HG03196 (cell line): ENCODE results near the gene GLOD5.

Source experiments
- ATAC-seq: cut with Tn5 transposase; IDR thresholded peaks from one replicate; pipeline ENCODE4 v1.9.1; 2021; ENCODE audit not compliant: unreplicated experiment

The GLOD5 gene

GRCh38 chrX:48753708-48754228 lies 7.8 kb upstream of the GLOD5 start:
- ATAC-seq = no peak

- ATAC-seq = no peak
Measured at GRCh38 chrX:48754238-48754637, 7.3 kb upstream of the GLOD5 start.

- ATAC-seq = no peak
Measured at GRCh38 chrX:48769230-48769629, 7.7 kb downstream of the GLOD5 start.

GRCh38 chrX:48770296-48770695 lies 8.7 kb downstream of the GLOD5 start:
- no peak for ATAC-seq

DNA sequence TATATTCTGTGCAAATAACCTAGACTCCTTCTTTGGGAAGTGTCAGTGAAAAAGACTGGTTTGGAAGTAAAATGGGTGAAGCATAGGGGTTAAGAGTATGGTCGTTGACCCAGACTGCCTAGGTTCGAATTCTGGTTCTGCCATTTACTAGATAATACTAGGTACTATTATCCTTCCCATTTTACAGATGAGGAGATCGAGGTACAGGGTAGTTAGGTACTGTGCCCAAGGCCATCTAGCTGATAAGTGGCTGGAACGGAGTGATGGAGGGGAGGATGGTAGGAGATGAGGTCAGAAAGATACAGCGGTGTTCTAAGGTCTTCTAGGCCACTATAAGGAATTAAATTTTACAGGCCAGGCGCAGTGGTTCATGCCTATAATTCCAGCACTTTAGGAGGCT lies 11.1 kb downstream of the GLOD5 start:
- no peak for ATAC-seq

DNA sequence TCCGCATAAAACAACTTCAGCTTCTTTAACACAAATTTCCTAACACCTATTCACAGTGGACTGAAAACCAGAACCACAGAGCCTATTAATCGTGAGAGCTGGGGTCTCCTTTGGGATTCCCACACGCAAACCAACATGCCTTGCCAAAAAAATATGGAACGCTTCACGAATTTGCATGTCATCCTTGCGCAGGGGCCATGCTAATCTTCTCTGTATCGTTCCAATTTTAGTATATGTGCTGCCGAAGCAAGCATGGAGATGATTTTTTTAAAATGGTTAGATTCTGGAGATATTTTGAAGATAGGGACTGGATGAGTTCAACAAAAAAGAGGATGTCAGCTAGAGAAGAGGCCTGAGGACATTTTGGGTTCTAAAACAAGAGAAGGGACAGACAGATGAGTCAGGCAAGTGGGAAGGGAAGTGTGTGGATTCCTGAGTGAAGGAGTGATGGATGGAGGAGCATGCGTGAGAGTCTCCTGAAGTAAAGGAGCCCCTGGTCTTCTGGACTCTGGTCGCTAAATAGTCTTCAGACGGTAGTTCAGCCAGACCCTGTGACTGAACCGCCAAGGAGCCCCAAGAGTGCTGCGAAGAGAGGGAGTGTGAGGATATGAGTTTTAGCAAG lies 15.4 kb downstream of the GLOD5 start:
- ATAC-seq = no peak

DNA sequence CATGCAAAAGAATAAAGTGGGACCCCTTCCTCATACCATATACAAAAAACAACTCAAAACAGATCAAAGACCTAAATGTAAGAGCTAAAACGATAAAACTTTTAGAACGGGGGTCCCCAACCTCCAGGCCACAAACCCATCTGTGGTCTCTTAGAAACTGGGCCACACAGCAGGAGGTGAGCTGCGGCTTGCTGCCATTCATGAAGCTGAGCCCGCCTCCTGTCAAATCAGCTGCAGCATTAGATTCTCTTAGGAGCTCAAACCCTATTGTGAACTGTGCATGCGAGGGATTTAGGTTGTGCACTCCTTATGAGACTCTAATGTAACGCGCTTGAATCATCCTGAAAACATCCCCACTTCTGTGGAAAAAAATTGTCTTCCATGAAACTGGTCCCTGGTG lies 17.9 kb downstream of the GLOD5 start:
- no peak for ATAC-seq

DNA sequence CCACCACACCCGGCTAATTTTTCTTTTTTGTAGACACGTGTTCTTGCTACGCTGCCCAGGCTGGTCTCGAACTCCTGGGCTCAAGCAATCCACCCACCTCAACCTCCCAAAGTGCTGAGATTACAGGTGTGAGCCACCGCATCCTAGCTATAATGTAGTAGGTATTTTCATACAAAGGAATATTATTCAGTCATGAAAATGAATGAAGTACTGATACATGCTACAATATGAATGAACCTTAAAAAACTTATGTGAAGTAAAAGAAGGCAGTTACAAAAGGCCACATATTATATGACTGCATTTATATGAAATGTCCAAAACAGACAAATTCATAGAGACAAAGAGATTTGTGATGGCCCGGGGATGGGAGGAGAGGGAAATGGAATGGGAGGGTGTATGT lies 20.2 kb downstream of the GLOD5 start:
- no peak for ATAC-seq

GRCh38 chrX:48782216-48782615 lies 20.7 kb downstream of the GLOD5 start:
- no peak for ATAC-seq

DNA sequence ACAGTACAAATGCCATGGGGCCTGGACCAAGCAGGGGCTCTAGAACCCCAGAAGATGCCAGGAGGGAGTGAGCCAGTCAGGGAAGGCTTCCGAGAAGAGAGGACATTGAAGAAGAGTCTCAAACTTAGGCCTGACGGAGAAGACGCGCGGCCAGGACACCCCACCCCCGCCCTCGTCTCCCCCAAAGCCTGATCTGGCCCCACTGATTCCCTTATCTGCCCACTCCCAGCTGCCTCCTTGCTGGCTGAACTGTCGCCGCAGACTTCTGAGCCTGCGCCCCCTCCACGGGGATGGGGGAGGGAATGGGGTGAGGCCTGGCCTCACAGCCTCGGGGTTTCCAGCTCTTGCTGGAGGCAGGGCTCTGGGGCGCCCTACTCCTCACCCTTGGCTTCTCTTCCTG lies 21.2 kb downstream of the GLOD5 start:
- ATAC-seq = no peak

DNA sequence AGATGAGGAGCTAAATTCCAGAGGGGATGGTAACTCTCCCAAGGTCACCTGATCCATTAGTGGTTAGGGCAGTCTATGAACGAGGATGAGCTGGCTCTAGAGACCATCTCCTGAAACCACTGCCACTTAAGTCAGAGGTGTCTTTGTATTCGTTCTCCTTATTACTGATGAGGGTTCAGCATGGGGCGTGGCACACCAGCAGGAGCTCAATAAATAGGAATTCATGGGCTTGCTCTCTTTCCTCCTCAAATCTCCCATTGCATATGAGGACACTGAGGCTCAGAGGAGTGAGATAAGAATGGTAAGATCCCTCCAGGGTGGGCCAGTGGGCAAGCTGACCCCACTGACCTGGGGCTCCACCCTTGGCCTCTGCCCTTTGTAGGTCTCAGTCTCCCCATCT lies 23.2 kb downstream of the GLOD5 start:
- ATAC-seq = no peak

- no peak for ATAC-seq
Measured at GRCh38 chrX:48785186-48785539, 23.6 kb downstream of the GLOD5 start.

- no peak for ATAC-seq
Measured at GRCh38 chrX:48785540-48786214, 24.1 kb downstream of the GLOD5 start.

GRCh38 chrX:48786341-48786800 lies 24.8 kb downstream of the GLOD5 start, which contains the start of gene GATA1:
TSS of gene GATA1 (plus strand) at chrX:48786590. CDS start at chrX:48791110, 4,520 bp downstream.
- ATAC-seq = no peak

GRCh38 chrX:48786825-48787504 lies 25.4 kb downstream of the GLOD5 start:
- ATAC-seq = no peak

GRCh38 chrX:48787505-48788443 lies 26.2 kb downstream of the GLOD5 start:
- no peak for ATAC-seq

DNA sequence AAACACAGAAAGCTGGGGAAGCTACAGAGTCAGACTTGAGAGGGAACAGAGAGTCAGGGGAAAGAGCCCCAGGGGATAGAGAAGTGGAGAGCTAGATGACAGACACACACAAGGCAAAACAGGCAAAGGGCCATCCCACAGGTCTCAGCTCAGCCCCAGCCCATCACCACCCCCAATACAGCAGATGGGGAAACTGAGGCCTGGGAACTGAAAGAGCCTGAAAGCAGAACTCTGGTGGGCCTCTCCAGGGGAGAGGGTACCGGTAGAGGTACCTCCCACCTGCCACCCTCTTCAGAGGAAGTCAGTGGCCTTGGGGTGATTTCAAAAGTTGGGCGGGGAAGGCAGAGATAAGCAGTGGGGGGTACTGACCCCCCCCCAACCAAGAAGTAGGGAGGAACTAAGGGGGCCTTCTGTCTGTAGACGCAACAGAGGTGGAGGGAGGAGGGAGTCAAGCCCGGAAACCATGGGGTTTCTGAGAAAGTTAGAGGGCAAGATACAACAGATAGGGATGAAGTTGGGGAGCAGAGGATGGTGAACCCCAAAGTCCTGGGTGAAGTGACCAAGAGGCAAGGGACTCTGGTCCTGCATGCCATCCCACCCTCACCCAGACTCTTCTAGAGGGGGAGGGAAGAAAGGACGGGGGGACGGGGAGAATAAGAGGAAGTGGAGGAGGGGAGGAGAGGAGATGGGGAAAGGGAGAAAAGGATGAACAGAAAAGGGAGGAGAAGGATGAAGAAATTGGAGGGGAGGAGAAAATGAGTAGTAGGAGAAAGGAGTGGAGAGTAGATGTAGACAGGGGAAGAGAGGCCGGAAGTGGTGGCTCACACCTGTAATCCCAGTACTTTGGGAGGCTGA lies 28.0 kb downstream of the GLOD5 start:
- no peak for ATAC-seq

- no peak for ATAC-seq
Measured at GRCh38 chrX:48790477-48790876, 28.9 kb downstream of the GLOD5 start.

- no peak for ATAC-seq
Measured at GRCh38 chrX:48791063-48791820, 29.7 kb downstream of the GLOD5 start.
